Fibroblast of mammary gland (primary cell): ENCODE data around the gene ATRN.
A peak's percentile ranks its signal among the peaks of the same experiment; 100 is the strongest.

Experiments used
- DNase-seq: peaks from one replicate; pipeline ENCODE4 v3.0.0-alpha.2; 2010; ENCODE audit warnings: low read depth
- H3K4me3 ChIP-seq: 2 replicates; pipeline ENCODE4 v1.5.1; 2011; ENCODE audit warnings: low read depth, mild to moderate bottlenecking, low read length, moderate library complexity; ENCODE audit not compliant: control insufficient read depth
- CTCF ChIP-seq: conservative IDR thresholded peaks from 2 replicates; pipeline ENCODE4 v1.5.1; 2011; ENCODE audit warnings: low read depth, low read length, inconsistent platforms; ENCODE audit not compliant: control insufficient read depth, insufficient read depth

ATRN gene

GRCh38 chr20:3694864-3695263, 224.0 kb downstream of the ATRN start:
- no peak for DNase-seq
- H3K4me3 ChIP-seq = no peak overlapping the region
- TF ChIP-seq CTCF = no peak

GRCh38 chr20:3696200-3696599, 225.4 kb downstream of the ATRN start:
- DNase-seq = peak; percentile 41

DNA sequence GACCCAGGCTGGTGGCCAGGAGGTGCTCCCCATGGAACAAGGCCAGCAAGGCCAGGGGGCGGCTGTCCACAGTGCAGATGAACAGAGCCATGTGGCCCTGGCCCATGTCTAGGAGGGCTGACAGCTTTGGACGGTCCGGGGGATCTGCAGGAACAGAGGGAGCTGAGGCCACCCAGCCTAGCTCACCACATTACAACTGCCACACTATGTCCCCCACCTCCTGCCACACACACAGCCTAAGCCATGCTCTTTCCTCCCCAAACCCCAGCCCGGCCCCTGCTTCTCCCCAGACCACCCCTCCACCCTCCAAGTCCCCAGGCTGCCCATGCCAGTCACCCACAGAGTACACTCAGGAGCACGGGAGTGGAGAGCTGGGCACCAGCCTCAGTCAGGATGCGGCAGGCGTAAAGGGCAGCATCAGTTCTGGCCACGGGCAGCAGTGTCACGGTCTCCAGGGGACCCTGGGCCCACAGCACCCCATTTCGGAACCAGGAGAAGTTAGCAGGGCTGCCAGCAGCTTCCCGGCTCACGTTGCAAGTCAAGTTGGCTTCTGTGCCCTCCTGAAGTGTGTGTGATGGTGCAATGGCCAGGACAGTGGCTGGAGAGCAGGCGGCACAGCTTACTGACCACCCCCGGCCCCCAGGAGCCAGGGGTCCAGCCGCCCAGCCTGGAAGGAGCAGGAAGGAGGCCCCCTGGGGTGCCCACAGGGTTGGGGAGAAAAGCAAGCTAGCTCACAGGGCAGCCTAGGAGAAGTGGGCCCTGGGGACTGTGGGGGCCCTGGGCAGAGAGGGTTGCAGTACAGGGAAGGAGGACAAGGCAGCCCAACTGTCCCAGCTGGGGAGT, 226.1 kb downstream of the ATRN start:
- H3K4me3 ChIP-seq = no peak overlapping the region
- DNase-seq = no peak
- TF ChIP-seq CTCF = no peak

More at GRCh38 chr20:3696200-3696599, 225.4 kb downstream of the ATRN start:
- TF ChIP-seq CTCF = peak; percentile 61
- H3K4me3 ChIP-seq = no peak overlapping the region

DNA sequence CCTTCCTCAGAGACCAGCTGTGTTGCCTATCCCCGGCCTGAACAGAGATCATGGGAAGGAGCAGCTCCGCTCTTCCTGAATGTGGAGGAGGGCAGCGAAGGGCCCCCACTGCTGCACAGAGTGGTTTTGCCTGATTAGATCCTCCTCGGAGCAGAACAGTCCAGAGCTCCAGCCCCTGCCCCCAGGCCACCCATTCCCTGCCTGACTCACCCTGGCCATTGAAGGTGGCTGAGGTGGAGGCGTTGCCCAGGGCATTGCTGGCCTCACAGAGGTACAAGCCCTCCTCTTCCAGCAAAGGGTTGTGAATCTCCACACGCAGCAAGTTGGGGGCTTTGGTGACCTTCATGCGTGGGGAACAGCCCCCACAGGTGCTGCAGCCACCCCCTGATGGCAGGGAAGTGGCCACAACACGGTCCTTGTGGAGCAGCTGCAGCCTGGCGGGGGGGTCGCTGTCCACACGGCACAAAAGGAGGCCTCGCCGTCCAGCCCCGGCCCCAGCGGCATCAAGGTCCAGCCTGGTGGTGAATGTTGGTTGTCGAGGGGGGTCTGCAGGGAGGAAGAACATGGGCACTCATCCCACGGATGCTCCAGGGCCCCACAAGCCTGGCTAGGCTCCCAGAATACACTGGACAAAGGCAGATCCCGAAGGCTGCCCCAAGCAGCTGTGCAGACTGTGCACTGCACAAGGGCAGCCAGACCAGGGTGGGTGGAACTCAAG, 226.9 kb downstream of the ATRN start:
- DNase-seq = no peak
- H3K4me3 ChIP-seq = no peak overlapping the region
- TF ChIP-seq CTCF = no peak

DNA sequence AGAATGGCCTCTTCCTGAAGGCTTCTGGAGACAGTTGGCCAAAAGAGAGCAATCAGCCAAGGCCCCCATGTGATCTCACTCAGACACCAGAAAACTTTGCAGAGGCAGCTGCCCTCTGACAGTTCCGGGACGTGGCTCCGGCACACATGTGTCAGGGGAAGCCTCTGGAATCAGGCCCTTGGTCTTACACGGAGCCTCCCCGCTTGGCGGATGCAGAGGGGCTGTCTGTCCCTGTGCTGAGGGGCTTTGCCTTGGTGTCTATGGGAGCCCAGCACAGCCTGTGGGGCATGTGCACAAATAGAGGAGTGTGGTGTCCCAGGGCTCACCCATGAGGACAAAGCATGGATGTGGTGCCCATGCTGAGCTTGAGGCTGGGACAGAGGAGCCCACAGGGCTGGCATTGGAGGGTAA, 227.8 kb downstream of the ATRN start:
- TF ChIP-seq CTCF = no peak
- DNase-seq = no peak
- H3K4me3 ChIP-seq = no peak overlapping the region

DNA sequence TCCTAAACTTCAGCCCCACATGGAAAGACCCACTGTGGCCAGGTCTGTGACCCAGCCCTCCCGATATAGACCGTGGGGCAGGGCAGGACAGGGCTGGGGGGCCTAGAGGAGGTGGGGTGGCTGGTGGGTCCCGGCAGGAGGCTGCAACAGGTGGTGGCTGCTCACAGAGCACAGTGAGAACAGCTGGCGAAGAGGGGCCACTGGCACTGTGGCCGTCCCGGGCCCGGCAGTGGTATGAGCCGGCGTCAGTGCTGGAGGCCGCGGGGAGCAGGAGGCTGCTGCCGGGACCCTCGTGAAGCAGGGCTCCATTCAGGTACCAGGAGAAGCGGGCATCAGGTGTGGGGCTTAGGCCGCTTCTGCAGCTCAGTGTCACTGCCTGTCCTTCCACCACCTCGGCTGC, 228.2 kb downstream of the ATRN start:
- no peak for DNase-seq
- no peak overlapping the region for H3K4me3 ChIP-seq
- no peak for TF ChIP-seq CTCF
